ENCODE results near the gene ATP9B. TPM values are rescaled to one million over a fixed set of nuclear protein-coding genes. Genes with fewer than 3 reads are reported as not detected.

ATP9B gene
- total and polyA plus RNA-seq, 4 donors, result 7.1 to 31.4 (median 15.5) TPM

GRCh38 chr18:79385326-79385707, 316.1 kb downstream of the ATP9B start:
- TF ChIP-seq YY1 (IDR thresholded peaks at IDR 0.05), result no peak
- no peak for TF ChIP-seq GABPA (IDR thresholded peaks at IDR 0.05 in 1 of 2, conservative IDR thresholded peaks at IDR 0.05 in 1 of 2)
- no peak for TF ChIP-seq SP1 (IDR thresholded peaks at IDR 0.05)
- TF ChIP-seq HNF4A (conservative IDR thresholded peaks at IDR 0.05), result no peak
- TF ChIP-seq CTCF (IDR thresholded peaks at IDR 0.05; ENCODE audit: low read depth, low read length, missing input control), result no peak
- no peak for TF ChIP-seq FOXA2 (IDR thresholded peaks at IDR 0.05)
- WGBS, result 65% methylated on average over 17 of the region's 17 CpGs
- no peak overlapping the region for H3K9ac ChIP-seq (ENCODE audit: low read depth in 1 of 2, low read length in 2 of 2)
- no peaks in the 10 kb centered on the region for H3K9me3 ChIP-seq (ENCODE audit: control insufficient read depth in 4 of 4, low read length in 3 of 4)
- no peaks in the 10 kb centered on the region for H3K36me3 ChIP-seq (ENCODE audit: control insufficient read depth in 4 of 4, insufficient read depth in 3 of 4, low read depth in 1 of 4, low read length in 3 of 4)
- no peak overlapping the region for H3K27ac ChIP-seq (ENCODE audit: low read depth in 1 of 2, low read length in 2 of 2)
- H3K4me3 ChIP-seq (ENCODE audit: low read depth in 1 of 3, low read length in 3 of 3), result no peak overlapping the region
- DNase-seq (ENCODE audit: low spot score), result no peak
- peaks cover 0 to 9% (median 2%) of the 10 kb centered on the region in 4 donors for H3K27me3 ChIP-seq (ENCODE audit: control insufficient read depth in 4 of 4, insufficient read depth in 4 of 4, low read length in 3 of 4)
- no peaks in the 10 kb centered on the region for H3K4me1 ChIP-seq (ENCODE audit: control insufficient read depth in 4 of 4, insufficient read depth in 4 of 4, low read length in 3 of 4)

- WGBS, result 77% methylated on average over 21 of the region's 21 CpGs
- no peak overlapping the region for H3K27ac ChIP-seq (ENCODE audit: low read depth in 1 of 2, low read length in 2 of 2)
- DNase-seq (ENCODE audit: low spot score), result no peak
- TF ChIP-seq TAF1 (conservative IDR thresholded peaks at IDR 0.05), result no peak
- no peak for TF ChIP-seq RXRA (IDR thresholded peaks at IDR 0.05)
- no peak for TF ChIP-seq HNF4A (conservative IDR thresholded peaks at IDR 0.05)
- no peak for TF ChIP-seq FOXA2 (IDR thresholded peaks at IDR 0.05)
- TF ChIP-seq MAX (IDR thresholded peaks at IDR 0.05), result no peak
- TF ChIP-seq ZBTB33 (IDR thresholded peaks at IDR 0.05), result no peak
- no peak for TF ChIP-seq GABPA (IDR thresholded peaks at IDR 0.05 in 1 of 2, conservative IDR thresholded peaks at IDR 0.05 in 1 of 2)
- TF ChIP-seq ATF3 (IDR thresholded peaks at IDR 0.05), result no peak
- no peak for TF ChIP-seq RAD21 (IDR thresholded peaks at IDR 0.05)
- TF ChIP-seq JUND (IDR thresholded peaks at IDR 0.05), result no peak
- no peak overlapping the region for H3K4me3 ChIP-seq (ENCODE audit: low read depth in 1 of 3, low read length in 3 of 3)
- H3K9me3 ChIP-seq (ENCODE audit: control insufficient read depth in 4 of 4, low read length in 3 of 4), result no peaks in the 10 kb centered on the region
- no peak overlapping the region for H3K9ac ChIP-seq (ENCODE audit: low read depth in 1 of 2, low read length in 2 of 2)
- peaks cover 0 to 13% (median 2%) of the 10 kb centered on the region in 4 donors for H3K27me3 ChIP-seq (ENCODE audit: control insufficient read depth in 4 of 4, insufficient read depth in 4 of 4, low read length in 3 of 4)
- no peaks in the 10 kb centered on the region for H3K36me3 ChIP-seq (ENCODE audit: control insufficient read depth in 4 of 4, insufficient read depth in 3 of 4, low read depth in 1 of 4, low read length in 3 of 4)
- H3K4me1 ChIP-seq (ENCODE audit: control insufficient read depth in 4 of 4, insufficient read depth in 4 of 4, low read length in 3 of 4), result no peaks in the 10 kb centered on the region
Measured at GRCh38 chr18:79385708-79386341, 316.6 kb downstream of the ATP9B start.

- no peaks in the 10 kb centered on the region for H3K9me3 ChIP-seq (ENCODE audit: control insufficient read depth in 4 of 4, low read length in 3 of 4)
- no peak overlapping the region for H3K9ac ChIP-seq (ENCODE audit: low read depth in 1 of 2, low read length in 2 of 2)
- TF ChIP-seq CTCF (IDR thresholded peaks at IDR 0.05; ENCODE audit: low read depth, low read length, missing input control), result no peak
- H3K27me3 ChIP-seq (ENCODE audit: control insufficient read depth in 4 of 4, insufficient read depth in 4 of 4, low read length in 3 of 4), result peaks cover 0 to 17% (median 2%) of the 10 kb centered on the region in 4 donors
- H3K4me3 ChIP-seq (ENCODE audit: low read depth in 1 of 3, low read length in 3 of 3), result no peak overlapping the region
- H3K36me3 ChIP-seq (ENCODE audit: control insufficient read depth in 4 of 4, insufficient read depth in 3 of 4, low read depth in 1 of 4, low read length in 3 of 4), result no peaks in the 10 kb centered on the region
- no peaks in the 10 kb centered on the region for H3K4me1 ChIP-seq (ENCODE audit: control insufficient read depth in 4 of 4, insufficient read depth in 4 of 4, low read length in 3 of 4)
- DNase-seq (ENCODE audit: low spot score), result no peak
- 89% methylated on average over 14 of the region's 14 CpGs for WGBS
- H3K27ac ChIP-seq (ENCODE audit: low read depth in 1 of 2, low read length in 2 of 2), result no peak overlapping the region
Measured at GRCh38 chr18:79386547-79386946, 317.4 kb downstream of the ATP9B start.

All from liver (tissue), 9 donors.